IPS-15b (cell line): ENCODE results near the gene SCUBE3.
A peak's percentile ranks its signal among the peaks of the same experiment; 100 is the strongest.

ENCODE experiments used
- H3K27me3 ChIP-seq: one replicate; pipeline ENCODE4 v1.6.1; 2013; ENCODE audit warnings: low read length; ENCODE audit not compliant: control insufficient read depth, insufficient read depth
- H3K36me3 ChIP-seq: one replicate; pipeline ENCODE4 v1.6.1; 2013; ENCODE audit warnings: low read length; ENCODE audit not compliant: control insufficient read depth, insufficient read depth
- H3K4me1 ChIP-seq: one replicate; pipeline ENCODE4 v1.6.1; 2013; ENCODE audit warnings: mild to moderate bottlenecking, low read length; ENCODE audit not compliant: control insufficient read depth, insufficient read depth
- H3K4me3 ChIP-seq: one replicate; pipeline ENCODE4 v1.5.1; 2013; ENCODE audit warnings: low read depth, low read length
- H3K9ac ChIP-seq: one replicate; pipeline ENCODE4 v1.6.1; 2013; ENCODE audit warnings: low read depth, mild to moderate bottlenecking, low read length
- H3K9me3 ChIP-seq: one replicate; pipeline ENCODE4 v1.6.1; 2013; ENCODE audit warnings: mild to moderate bottlenecking, low read length; ENCODE audit not compliant: control insufficient read depth, insufficient read depth

The SCUBE3 gene

GRCh38 chr6:35197196-35197595 lies 16.6 kb upstream of the SCUBE3 start:
- Histone ChIP-seq H3K4me1 (peaks cover 5% of the 10 kb centered on the region), H3K9me3 (no peaks in the 10 kb centered on the region), H3K27me3 (peaks cover 3% of the 10 kb centered on the region), H3K9ac (no peak overlapping the region), H3K36me3 (no peaks in the 10 kb centered on the region), H3K4me3 (no peak overlapping the region)

- H3K4me3 ChIP-seq, result no peak overlapping the region
- no peaks in the 10 kb centered on the region for H3K4me1 ChIP-seq
- no peaks in the 10 kb centered on the region for H3K9me3 ChIP-seq
- no peaks in the 10 kb centered on the region for H3K36me3 ChIP-seq
- H3K27me3 ChIP-seq, result peaks cover 3% of the 10 kb centered on the region
- no peak overlapping the region for H3K9ac ChIP-seq
These were observed 13.9 kb upstream of the SCUBE3 start for GRCh38 chr6:35199866-35200265.

GRCh38 chr6:35202066-35202546 lies 11.7 kb upstream of the SCUBE3 start:
- Histone ChIP-seq H3K27me3 (peaks cover 19% of the 10 kb centered on the region), H3K9me3 (no peaks in the 10 kb centered on the region), H3K4me1 (no peaks in the 10 kb centered on the region), H3K4me3 (no peak overlapping the region), H3K36me3 (no peaks in the 10 kb centered on the region), H3K9ac (no peak overlapping the region)

GRCh38 chr6:35203152-35203670 lies 10.5 kb upstream of the SCUBE3 start:
- H3K4me3 ChIP-seq, result no peak overlapping the region
- H3K27me3 ChIP-seq, result peaks cover 30% of the 10 kb centered on the region
- H3K9ac ChIP-seq, result no peak overlapping the region
- no peaks in the 10 kb centered on the region for H3K36me3 ChIP-seq
- no peaks in the 10 kb centered on the region for H3K4me1 ChIP-seq
- no peaks in the 10 kb centered on the region for H3K9me3 ChIP-seq

- H3K4me1 ChIP-seq, result no peaks in the 10 kb centered on the region
- H3K36me3 ChIP-seq, result no peaks in the 10 kb centered on the region
- H3K27me3 ChIP-seq, result peaks cover 34% of the 10 kb centered on the region
These were observed 10.1 kb upstream of the SCUBE3 start for GRCh38 chr6:35203680-35204079.

GRCh38 chr6:35206346-35206745 lies 7.4 kb upstream of the SCUBE3 start:
- Histone ChIP-seq H3K4me3 (no peak overlapping the region), H3K4me1 (no peaks in the 10 kb centered on the region), H3K27me3 (peaks cover 60% of the 10 kb centered on the region), H3K9ac (no peak overlapping the region), H3K36me3 (no peaks in the 10 kb centered on the region), H3K9me3 (no peaks in the 10 kb centered on the region)

More at GRCh38 chr6:35203680-35204079, 10.1 kb upstream of the SCUBE3 start:
- H3K9me3 ChIP-seq, result no peaks in the 10 kb centered on the region
- H3K9ac ChIP-seq, result no peak overlapping the region
- no peak overlapping the region for H3K4me3 ChIP-seq

GRCh38 chr6:35208419-35208818 lies 5.3 kb upstream of the SCUBE3 start:
- Histone ChIP-seq H3K9ac (no peak overlapping the region), H3K36me3 (no peaks in the 10 kb centered on the region), H3K9me3 (no peaks in the 10 kb centered on the region), H3K27me3 (peaks cover 78% of the 10 kb centered on the region), H3K4me3 (no peak overlapping the region), H3K4me1 (no peaks in the 10 kb centered on the region)

GRCh38 chr6:35209081-35209480 lies 4.7 kb upstream of the SCUBE3 start:
- Histone ChIP-seq H3K9me3 (no peaks in the 10 kb centered on the region), H3K4me1 (no peaks in the 10 kb centered on the region), H3K9ac (no peak overlapping the region), H3K4me3 (no peak overlapping the region), H3K36me3 (no peaks in the 10 kb centered on the region), H3K27me3 (peaks cover 78% of the 10 kb centered on the region)

GRCh38 chr6:35209622-35210247 lies 4.0 kb upstream of the SCUBE3 start:
- Histone ChIP-seq H3K4me3 (no peak overlapping the region), H3K9me3 (no peaks in the 10 kb centered on the region), H3K27me3 (peaks cover 79% of the 10 kb centered on the region), H3K36me3 (no peaks in the 10 kb centered on the region), H3K4me1 (peaks cover 1% of the 10 kb centered on the region), H3K9ac (no peak overlapping the region)

- no peak overlapping the region for H3K9ac ChIP-seq
- H3K4me1 ChIP-seq, result peaks cover 32% of the 10 kb centered on the region
- peak overlapping the region; percentile 75 for H3K4me3 ChIP-seq
- H3K36me3 ChIP-seq, result no peaks in the 10 kb centered on the region
- H3K9me3 ChIP-seq, result no peaks in the 10 kb centered on the region
- H3K27me3 ChIP-seq, result peaks cover 82% of the 10 kb centered on the region
These were observed 411 bp upstream of the SCUBE3 start for GRCh38 chr6:35213298-35213791.

GRCh38 chr6:35214869-35215664 lies 1.3 kb downstream of the SCUBE3 start:
- peaks cover 82% of the 10 kb centered on the region for H3K27me3 ChIP-seq

More at GRCh38 chr6:35214869-35215664, 1.3 kb downstream of the SCUBE3 start:
- H3K4me1 ChIP-seq, result peaks cover 33% of the 10 kb centered on the region
- peak overlapping the region; percentile 75 for H3K4me3 ChIP-seq
- H3K9ac ChIP-seq, result no peak overlapping the region
- no peaks in the 10 kb centered on the region for H3K36me3 ChIP-seq
- H3K9me3 ChIP-seq, result no peaks in the 10 kb centered on the region
